ENCODE data around the gene NECAP2.

NECAP2 gene, protein sequence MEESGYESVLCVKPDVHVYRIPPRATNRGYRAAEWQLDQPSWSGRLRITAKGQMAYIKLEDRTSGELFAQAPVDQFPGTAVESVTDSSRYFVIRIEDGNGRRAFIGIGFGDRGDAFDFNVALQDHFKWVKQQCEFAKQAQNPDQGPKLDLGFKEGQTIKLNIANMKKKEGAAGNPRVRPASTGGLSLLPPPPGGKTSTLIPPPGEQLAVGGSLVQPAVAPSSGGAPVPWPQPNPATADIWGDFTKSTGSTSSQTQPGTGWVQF

GRCh38 chr1:16440470-16441281, at the start of gene NECAP2:
Gene NECAP2, plus strand, starts transcription at chr1:16440724. Its CDS starts 38 bp downstream, at chr1:16440762.
- DNase-seq = peak; percentile 90

DNA sequence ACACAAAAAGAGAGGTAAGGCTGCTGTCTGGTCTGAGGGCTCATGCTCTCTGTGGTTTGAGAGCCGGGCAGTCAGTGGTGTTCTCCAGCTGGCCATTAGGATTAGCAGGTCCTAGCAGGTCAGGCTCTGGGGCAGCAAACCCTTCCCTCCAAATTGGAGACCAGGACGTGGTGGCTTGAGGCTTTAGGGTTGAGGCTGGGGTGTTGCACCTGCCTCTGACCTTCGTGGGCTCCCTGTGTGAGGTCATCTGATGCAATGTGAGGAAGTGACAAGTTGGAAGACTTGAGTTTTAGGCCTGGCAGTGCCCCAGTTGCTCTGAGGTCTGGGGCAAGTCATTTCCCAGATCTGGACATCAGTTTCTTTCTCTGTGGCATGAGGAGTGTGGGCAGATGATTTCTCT, 49.1 kb upstream of the NECAP2 start:
- DNase-seq = no peak

DNA sequence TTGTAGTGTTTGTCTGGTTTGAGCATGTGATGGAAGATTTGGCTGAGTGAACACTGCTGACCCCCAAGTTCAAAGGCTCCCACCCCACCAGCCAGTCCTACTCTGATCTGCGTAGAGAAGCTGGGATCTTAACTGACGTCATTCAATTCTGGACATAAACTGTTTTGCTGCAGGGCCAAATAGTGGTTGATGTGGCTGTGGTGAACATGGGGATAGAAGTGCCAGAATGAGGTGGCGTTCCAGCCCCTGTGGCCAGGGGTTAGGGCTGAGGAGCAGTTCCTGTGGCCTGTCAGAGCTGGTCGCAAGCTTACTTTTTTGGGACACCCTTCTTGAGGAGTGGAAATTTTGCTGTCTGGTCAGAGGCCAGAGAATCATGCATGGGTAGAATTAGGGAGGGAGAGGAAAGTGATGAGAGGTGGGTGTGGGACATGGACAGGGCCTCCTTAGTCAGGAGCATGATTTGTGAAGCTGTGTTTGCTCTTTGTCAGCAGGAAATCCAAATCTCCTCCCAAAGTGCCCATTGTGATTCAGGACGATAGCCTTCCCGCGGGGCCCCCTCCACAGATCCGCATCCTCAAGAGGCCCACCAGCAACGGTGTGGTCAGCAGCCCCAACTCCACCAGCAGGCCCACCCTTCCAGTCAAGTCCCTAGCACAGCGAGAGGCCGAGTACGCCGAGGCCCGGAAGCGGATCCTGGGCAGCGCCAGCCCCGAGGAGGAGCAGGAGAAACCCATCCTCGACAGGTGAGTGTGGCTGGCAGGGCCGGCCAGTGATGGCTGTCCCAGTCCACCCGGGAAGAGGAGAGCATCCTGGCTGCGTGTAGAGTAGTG, 47.6 kb upstream of the NECAP2 start:
- DNase-seq = no peak

GRCh38 chr1:16393570-16394521, 46.7 kb upstream of the NECAP2 start:
- no peak for DNase-seq

DNA sequence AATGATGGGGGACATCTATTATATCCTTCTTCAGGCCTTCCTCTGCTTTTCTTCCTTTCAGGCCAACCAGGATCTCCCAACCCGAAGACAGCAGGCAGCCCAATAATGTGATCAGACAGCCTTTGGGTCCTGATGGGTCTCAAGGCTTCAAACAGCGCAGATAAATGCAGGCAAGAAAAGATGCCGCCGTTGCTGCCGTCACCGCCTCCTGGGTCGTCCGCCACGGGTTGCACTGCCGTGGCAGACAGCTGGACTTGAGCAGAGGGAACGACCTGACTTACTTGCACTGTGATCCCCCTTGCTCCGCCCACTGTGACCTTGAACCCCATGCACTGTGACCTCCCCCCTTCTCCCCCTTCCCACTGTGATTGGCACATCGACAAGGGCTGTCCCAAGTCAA, 45.5 kb upstream of the NECAP2 start:
- no peak for DNase-seq

DNA sequence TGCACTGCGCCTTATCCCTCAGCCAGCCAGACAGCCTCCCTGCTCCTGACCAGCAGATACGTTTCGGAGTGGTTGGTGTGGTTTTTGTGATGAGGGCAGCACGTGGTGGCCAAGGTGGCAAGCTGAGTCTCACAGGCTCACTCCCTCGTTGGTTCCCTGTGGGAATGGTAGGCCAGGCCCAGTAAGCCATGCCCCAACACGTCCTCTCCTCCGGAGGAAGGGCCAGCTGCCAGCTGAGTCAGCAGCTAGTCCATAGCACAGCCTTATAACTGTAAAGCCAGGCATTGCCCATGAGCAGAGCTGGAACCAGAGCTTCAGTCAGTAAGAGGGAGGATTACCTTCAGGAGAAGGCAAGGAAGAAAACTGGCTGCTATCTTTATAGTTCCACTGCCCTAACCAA, 43.9 kb upstream of the NECAP2 start:
- DNase-seq = peak; percentile 73

DNA sequence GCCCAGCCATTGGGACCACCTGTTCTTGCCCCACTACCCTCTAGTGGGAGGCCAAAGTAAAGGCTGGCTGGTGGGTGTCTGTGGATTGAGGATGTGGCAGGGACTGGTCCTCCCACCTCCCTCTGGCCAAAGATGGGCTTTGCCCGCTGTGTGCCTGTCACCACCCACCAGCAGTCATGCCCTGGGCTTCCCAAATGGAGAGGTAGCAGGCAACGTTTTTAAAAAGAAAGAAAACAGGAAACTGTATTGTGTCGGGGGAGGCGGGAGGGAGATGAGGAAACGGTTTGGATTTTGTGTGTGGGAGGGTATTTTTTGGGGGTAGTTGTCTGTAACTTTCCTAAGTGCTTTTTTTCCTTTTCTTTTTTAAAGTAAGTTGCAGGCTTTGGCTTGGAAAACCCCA, 43.4 kb upstream of the NECAP2 start:
- DNase-seq = no peak

- DNase-seq = no peak
These were observed 42.1 kb upstream of the NECAP2 start for GRCh38 chr1:16398371-16398953.

DNA sequence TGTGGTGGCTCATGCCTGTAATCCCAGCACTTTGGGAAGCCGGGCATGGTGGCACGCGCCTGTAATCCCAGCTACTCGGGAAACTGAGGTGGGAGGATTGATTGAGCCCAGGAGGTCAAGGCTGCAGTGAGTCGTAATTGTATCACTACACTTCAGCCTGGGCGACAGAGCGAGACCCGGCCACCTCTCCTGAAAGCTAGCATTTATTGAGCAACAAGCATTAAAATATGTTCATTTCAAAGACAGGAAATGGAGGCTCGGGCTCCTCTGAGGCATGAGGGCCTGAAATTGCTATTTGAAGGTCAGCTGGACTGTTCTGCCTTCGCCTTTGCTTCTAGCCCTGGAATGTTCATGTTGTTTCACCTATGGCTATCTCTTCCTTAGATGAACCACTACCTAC, 37.8 kb upstream of the NECAP2 start:
- no peak for DNase-seq

DNA sequence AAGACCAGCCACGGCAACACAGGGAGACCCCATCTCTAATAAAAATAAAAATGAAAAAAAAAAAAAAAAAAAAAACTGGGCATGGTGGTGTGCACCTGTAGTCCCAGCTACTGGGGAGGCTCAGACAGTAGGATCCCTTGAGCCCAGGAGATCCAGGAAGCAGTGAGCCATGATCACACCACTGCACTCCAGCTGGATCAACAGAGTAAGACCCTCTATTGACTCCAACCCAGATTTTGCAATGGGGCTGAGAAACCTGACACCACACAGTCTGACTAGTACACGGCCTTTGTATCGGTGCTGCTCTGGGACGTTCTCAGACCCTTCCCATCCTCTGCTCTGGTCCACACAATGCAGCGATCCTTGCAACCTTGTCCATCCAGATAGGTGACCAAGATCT, 35.1 kb upstream of the NECAP2 start:
- DNase-seq = no peak

DNA sequence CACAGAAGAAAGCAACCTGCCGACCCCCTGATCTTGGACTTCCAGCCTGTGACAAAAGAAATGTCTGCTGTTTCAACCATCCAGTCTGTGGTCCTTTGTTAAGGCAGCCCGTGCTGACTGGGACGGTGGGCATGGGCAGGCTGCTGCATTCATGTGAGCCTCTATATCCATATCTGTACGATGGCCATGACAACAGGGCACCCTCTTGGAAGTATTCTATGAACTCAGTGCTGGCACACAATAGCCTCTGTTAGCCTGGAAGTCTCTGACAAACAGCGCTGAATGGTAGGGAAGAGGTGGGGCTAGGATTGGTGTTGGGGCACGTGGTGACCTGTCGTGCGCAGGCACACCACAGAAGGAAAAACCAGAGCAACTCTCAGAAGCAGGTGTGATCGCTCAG, 33.7 kb upstream of the NECAP2 start:
- no peak for DNase-seq

DNA sequence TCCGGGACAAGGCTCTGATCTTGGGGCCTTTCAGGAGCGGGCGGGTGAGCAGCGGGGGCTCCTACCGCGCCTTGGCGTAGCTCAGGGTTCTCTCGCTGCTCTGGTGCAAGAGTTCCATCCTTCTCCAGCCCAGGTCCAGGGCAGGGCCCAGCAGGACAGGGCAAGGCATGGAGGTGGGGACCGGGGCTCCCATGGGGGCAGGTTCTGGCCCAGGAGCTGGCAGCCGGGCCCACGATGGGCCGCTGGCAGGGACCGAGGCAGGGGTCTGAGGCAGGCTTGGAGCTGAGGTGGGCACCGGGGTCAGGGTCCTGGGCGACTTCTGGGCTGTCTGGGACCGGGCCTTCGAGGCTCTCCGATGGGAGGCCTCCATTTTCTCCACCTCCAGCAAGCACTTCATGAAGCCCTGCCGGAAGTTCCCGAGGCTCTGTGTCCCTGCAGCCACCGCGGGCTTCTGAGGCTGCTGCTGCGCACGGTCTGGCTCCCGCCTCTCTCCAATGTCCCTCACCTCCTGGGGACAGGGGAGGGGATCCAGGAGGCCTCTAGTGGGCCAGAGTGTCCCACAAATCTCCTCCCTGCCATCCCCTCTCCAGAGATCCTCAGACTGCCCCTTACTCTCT, 30.9 kb upstream of the NECAP2 start:
- DNase-seq = no peak

- no peak for DNase-seq
These were observed 29.7 kb upstream of the NECAP2 start for GRCh38 chr1:16410803-16411202.

DNA sequence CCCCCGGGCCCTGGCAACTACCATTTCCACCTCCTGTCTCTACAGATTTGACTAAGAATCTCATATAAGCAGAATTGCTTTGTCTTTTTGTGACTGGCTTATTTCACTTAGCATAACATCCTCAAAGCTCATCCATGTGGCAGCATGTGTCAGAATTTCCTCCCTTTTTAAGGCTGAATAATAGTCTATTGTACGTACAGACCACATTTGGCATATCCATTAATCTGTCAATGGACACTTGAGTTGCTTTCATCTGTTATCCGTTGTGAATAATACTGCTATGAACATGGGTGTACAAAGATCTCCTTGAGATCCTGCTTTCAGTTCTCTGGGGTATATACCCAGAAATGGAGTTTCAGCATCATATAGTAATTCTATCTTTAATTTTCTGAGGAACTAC, 27.3 kb upstream of the NECAP2 start:
- no peak for DNase-seq

- no peak for DNase-seq
These were observed 21.6 kb upstream of the NECAP2 start for GRCh38 chr1:16418823-16419425.

DNA sequence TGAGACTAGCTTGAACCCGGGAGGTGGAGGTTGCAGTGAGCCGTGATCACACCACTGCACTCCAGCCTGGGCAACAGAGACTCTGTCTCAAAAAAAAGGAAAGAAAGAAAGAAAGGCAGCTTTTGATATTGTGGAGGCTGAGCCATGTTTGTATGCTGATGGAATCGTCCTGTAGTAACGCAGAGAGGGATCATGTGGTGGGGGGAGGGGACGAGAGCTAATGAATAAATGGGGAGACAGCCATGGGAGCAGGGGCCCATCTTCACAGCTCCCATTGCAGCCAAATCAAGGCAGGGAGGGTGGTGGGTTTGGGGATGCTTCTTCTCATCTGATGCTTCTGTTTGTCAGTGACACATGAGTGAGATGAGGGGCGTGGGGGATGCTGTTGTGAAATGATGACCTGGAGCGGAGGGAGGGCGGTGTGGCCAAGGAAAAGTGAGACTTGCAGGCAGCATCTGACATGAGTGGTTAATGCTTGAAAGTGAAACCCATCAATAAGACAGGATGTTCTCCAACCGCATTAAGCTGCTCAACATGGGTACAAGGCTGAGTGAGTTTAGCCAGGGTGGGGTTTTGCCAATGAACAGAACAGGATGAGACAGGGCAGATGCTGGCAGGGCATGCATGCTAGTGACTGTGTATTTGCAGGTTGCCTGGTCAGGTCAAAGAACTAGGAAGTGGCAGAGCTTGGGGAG, 20.0 kb upstream of the NECAP2 start:
- no peak for DNase-seq

DNA sequence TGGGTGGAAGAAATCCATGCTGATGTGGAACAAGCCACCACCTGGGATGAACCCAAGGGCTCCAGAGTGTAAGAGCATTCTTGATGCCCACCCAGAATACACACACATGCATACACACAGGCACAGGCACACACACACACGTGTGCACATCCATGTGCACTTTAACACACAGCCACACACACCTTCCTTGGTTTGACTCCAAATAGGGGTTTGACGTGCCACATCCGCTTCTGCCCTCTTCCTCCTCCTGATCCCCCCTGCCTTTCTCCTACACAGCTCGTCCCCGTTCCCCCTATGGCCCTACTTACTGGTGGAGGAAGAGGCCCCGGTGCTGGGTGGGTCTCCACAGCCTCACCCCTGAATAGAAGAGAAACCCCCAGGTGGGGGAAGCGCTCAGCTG, 19.3 kb upstream of the NECAP2 start:
- no peak for DNase-seq

DNA sequence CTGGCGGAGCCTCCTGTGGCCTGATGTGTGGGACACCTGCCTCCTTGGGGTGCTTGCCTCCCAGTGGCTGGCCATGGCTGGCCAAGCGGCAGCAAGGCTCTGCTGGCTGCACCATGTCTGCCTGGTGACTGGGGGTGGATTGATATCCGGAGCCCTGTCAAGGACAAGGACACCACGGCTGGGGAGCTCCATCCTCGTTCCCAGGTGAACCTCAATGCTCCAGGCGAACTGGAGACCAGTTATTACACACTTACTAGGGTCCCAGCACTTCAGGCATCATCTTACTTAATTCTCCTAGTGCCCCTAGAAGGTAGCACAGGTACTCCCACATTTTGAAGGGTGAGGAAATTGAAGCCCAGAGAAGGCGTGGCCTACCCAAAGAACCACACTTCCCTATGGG, 18.5 kb upstream of the NECAP2 start:
- DNase-seq = no peak

- DNase-seq = no peak
These were observed 15.1 kb upstream of the NECAP2 start for GRCh38 chr1:16425125-16426025.

Measured in fibroblast of upper back skin (primary cell).